ENCODE results near the gene RGS6.

Gene RGS6

DNA sequence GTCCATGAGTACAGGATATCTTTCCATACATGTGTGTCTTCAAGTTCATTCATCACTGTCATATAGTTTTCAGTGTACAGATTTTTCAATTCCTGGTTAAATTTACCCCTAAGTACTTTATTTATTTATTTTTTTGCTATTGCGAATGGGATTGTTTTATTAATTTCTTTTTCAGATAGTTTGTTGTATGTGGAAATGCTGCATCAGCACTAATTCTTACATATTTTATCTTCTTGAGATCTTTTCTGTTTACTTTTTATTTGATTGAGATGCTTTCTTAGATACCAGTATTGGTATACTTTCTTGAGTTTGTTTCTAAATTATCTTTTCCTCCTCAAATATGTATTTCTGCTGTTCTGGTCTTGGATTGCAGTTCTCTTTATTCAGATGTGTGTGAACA, 148.9 kb downstream of the RGS6 start:
- TF ChIP-seq, protein P1, sequence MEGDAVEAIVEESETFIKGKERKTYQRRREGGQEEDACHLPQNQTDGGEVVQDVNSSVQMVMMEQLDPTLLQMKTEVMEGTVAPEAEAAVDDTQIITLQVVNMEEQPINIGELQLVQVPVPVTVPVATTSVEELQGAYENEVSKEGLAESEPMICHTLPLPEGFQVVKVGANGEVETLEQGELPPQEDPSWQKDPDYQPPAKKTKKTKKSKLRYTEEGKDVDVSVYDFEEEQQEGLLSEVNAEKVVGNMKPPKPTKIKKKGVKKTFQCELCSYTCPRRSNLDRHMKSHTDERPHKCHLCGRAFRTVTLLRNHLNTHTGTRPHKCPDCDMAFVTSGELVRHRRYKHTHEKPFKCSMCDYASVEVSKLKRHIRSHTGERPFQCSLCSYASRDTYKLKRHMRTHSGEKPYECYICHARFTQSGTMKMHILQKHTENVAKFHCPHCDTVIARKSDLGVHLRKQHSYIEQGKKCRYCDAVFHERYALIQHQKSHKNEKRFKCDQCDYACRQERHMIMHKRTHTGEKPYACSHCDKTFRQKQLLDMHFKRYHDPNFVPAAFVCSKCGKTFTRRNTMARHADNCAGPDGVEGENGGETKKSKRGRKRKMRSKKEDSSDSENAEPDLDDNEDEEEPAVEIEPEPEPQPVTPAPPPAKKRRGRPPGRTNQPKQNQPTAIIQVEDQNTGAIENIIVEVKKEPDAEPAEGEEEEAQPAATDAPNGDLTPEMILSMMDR (IDR thresholded peaks at IDR 0.05; ENCODE audit: low read depth, low read length): no peak
- no peak overlapping the region for H3K4me3 ChIP-seq (ENCODE audit: low read depth, low read length)

DNA sequence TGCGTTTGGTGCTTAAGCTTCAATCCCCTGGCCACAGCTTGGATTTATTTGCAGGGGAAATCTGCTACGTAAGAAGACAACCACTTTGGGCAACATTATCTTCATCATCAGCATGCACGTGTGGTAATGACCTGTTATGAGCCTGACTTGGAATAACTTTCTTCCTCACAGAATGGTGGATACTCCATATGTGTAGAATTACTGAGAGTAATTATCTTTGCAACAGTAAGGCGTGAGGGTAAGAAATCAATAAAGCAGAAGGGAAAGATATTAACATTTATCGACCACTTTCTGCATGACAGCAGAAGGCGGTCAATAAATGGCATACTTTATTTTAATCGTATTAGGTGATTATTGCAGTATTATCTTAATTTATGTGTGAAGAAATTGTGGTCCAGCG, 152.7 kb downstream of the RGS6 start:
- H3K4me3 ChIP-seq (ENCODE audit: low read depth, low read length): no peak overlapping the region
- TF ChIP-seq, protein P1 (IDR thresholded peaks at IDR 0.05; ENCODE audit: low read depth, low read length): no peak

DNA sequence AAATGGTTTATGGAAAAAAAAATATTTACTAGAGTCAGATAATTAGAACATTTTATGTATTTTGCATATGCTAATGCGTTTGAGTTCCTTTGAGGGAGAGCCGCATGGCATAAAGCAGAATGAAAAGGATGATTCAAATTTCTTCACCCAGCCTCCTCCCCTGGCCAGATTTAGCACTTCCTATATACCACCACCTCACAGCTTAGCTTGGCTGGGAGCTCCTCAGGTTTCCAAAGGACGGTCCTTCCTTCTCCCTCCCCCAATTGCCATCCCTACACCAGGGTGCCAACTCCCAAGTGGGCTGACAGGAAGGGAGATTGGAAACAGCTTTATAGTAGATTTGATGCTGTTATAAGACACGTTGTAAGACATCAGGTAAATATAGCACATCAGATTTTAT, 157.4 kb downstream of the RGS6 start:
- TF ChIP-seq, protein P1 (IDR thresholded peaks at IDR 0.05; ENCODE audit: low read depth, low read length): no peak
- no peak overlapping the region for H3K4me3 ChIP-seq (ENCODE audit: low read depth, low read length)

DNA sequence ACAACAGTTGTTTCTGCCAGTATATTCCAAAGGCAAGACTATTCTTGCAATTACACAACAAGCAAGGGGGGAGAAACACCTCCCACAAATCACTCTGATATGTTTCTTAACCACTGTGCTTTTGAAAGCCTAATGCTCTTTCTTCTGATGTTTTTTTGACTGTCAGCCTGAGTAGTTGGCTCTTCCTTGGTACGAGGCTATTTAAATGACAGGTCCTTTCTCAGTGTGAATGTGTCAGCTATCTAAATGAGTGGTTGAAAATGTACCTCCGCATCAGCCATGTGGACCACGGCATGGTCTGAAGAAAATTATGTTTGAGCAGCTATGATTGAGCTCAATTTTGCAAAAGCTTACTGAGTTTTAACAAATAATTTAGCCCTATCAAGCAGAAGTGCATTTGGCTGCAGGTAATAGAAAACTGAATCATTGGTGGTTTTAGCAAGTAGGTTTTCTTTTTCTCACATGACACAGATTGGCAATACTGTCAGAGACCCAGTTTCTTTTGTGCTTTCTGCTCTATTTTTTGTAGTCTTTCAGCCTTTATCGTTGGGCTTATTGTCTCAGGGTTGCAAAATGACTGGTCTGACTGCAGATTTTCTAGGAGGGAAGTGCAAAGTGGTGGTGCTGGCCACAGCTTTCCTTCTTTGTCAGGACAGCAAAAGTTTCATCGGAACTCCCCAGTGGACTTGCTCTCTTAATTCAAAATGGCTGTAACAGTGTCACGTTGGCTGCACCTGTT, 162.8 kb downstream of the RGS6 start:
- H3K4me3 ChIP-seq (ENCODE audit: low read depth, low read length): no peak overlapping the region
- TF ChIP-seq, protein P1 (IDR thresholded peaks at IDR 0.05; ENCODE audit: low read depth, low read length): no peak

DNA sequence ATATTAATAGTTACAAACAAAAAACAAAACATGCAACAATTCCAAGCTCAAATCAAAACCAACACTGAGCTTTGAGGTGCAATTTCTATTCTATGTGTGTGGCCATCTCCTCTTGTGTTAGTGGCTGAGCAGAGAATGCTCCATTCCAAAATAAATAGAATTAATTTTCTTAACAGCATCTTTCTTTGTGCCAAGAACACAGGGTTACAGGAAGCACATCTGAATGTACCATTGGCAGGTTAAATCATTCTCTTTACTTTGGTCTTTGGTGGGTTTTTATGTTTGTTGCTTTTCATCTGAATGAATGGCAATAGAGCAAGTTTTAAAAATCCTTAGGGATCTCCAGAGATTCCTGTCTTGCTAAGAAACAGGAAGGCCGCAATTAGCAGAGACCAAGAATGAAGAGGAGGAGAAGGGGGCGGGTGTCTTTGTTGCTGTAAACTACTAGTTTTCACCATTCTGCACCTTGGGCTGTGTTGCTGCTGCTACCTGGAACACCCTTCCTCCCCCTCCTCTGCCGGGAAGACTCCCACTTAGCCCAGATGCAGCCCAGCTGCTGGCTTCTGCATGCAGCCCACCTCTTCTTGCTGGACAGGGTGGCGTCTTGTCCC, 165.0 kb downstream of the RGS6 start:
- TF ChIP-seq, protein P1 (IDR thresholded peaks at IDR 0.05; ENCODE audit: low read depth, low read length): no peak
- H3K4me3 ChIP-seq (ENCODE audit: low read depth, low read length): no peak overlapping the region

DNA sequence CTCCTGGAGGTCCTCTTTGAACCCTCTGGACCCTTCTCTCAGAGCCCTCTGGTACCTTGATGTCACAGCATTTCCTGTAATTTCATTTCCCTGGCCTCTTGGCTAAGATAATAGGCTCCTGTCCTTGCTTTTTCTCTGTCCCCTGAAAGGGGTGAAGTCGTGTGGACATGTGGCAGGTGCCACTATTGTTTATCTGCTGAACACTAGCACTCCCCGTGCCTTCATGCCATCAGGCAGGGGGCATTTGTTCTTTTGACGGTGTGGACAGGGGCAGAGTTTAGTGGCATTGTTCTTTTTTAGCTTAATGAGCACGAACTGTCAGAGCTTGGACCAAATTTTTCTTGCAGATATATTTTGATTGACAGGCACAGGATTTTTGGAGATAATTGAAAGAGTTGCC, 166.0 kb downstream of the RGS6 start:
- TF ChIP-seq, protein P1 (IDR thresholded peaks at IDR 0.05; ENCODE audit: low read depth, low read length): no peak
- H3K4me3 ChIP-seq (ENCODE audit: low read depth, low read length): no peak overlapping the region

DNA sequence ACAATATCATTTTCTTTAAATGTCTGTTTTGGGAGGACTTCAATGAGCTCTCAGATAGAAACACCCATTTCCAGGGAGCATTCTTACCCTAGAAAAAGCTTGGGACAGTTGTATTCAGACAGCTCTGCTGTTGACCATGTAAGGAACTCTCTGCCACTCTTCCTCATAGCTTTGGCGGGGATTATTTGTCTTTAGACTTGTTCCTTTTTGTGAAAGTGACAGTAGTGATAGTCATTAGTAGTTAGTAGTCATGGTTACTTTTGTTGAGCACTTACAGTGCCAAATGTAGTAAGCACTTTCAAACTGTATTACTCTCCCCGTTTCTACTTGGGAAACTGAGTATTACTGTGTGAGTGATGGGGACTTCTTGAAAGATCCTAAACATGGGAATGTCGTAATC, 167.3 kb downstream of the RGS6 start:
- TF ChIP-seq, protein P1 (IDR thresholded peaks at IDR 0.05; ENCODE audit: low read depth, low read length): no peak

More for the DNA sequence above, 167.3 kb downstream of the RGS6 start:
- H3K4me3 ChIP-seq (ENCODE audit: low read depth, low read length): no peak overlapping the region

Data from WI38 (cell line).